ENCODE measurements around the gene HOMER2.
"Not testable (repeated sequence)": the region's sequence is repeated elsewhere in the genome, so short reads cannot be mapped to it uniquely, and the experiment has no call there.

HOMER2 gene

GRCh38 chr15:82833362-82833682 lies 119.2 kb downstream of the HOMER2 start:
- DNase-seq (ENCODE audit: low read depth, low spot score), result no peak

DNA sequence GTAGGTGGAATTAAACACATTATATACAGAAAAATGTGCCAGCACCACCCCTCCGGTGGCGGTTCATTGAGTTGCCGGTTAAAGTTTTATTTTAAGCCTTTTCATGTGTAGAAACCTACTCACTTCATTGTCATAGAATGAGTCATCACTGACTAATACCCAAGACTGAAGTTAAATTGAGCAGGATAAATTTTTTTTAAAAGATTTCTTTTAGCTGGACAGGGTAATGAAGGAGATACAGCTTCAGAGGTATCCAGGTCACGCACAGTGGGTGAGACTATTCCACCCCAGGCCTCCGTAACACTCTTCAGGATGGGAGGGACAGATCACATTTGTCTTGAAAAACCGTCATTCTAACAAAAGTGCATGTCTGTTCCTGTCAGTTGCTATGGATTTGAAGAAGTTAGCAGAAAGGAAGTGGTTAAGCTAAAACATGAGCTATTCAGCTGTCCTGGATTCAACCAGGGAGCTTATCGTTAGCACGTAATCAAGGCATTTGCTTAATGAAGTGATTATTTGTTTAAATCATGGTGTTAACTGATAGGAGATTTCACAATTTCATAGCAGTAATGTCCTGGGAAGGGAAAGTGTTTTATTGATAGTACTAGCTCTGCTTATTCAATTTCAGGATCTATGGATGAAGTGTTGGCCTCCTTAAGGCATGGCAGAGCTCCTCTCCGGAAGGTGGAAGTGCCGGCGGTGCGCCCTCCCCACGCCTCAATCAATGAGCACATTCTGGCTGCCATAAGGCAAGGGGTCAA lies 119.7 kb downstream of the HOMER2 start:
- DNase-seq (ENCODE audit: low read depth, low spot score), result no peak

DNA sequence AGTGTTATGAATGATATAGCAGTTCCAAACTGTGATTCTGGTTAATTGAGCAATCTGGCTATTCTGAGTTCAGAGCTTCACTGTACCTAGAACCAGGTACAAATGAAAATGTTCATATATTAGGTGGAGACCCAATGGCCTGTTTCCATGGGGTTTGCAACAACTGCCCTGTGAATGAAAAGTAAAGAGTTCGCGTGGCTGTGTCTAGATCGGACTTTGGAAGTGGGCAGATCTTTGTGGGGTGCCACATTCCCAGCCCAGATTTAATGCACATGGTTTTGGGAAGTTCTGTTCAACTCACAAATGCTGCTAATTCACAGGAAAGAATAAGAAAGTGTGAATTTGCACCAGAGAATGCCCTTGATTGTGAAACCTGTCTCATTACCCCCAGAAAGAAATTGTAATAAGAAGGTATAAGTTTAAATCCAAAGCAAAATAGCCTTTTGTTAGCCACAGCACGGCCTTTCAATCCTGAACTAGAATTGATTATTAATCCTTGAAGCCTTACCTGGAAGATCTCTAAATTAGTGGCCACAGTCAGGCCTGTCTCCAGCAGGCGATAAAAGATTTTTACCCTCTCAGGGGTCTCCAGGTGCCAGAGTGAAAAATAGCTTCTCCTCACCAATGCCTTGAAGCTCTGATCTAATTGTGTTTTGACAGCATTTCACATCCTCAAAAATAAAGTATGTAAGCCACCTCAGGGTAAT lies 120.5 kb downstream of the HOMER2 start:
- DNase-seq (ENCODE audit: low read depth, low spot score), result no peak

DNA sequence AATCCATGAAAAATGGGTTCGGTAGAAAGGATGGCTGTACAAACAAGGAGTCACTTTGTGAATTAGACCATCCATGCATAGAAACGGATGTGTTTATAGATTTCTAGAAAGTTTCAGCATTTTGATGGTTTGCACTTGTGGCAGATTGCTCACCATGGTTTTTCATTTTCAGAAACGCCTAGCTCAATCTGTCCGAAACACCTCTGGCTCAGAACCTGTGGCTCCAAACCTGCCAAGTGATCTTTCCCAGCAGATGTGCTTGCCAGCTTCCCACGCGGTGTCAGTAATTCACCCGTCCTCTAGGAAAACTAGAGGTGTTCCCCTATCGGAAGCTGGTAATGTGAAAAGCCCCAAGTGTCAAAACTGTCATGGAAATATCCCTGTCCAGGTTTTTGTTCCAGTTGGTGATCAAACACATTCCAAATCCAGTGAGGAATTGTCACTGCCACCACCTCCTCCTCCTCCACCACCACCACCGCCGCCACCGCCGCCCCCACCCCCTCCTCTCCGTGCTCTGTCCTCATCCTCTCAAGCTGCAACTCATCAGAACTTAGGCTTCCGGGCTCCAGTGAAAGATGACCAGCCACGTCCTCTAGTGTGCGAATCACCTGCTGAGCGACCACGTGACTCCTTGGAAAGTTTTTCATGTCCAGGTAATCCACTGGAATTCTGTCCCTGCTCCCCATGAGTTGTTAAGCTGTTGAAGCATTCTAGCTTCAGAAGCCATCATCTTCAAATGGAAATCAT lies 121.9 kb downstream of the HOMER2 start:
- DNase-seq (ENCODE audit: low read depth, low spot score), result no peak

DNA sequence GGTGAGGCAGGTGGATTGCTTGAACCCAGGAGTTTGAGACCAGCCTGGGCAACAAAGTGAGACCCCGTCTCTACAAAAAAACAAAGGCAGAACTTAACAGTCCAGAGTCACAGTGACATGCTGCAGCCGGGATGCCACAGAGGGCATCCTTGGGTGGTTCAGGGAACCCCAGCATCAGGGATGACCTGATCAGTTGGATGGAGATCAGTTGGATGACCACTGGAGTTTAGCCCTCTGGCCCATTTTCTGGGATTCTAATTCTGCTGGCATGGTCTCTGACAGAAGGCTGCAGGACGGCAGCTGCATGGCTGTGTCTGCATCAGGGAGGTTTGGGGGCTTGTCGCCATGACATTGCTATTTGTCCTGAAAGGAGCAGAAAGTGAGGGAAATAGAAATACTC lies 123.3 kb downstream of the HOMER2 start:
- no peak for DNase-seq (ENCODE audit: low read depth, low spot score)

DNA sequence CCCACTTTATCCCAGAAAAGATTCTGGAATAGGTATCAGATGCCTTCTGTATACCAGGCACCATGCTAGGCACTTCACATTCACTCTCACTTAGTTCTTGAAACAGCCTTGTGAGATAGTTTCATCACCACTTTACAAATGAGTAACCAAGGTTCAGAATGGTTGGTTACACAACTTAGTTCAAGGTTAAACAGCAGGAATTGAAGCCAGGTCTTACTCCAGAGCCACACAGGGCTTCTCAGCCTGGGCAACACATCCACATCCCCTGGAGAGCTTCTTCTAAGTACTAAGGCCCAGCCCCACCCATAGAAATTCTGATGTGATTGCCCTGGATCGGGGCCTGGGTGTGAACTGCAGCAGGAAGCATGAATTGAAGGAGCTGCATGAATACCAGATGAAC lies 124.4 kb downstream of the HOMER2 start:
- DNase-seq (ENCODE audit: low read depth, low spot score), result no peak

DNA sequence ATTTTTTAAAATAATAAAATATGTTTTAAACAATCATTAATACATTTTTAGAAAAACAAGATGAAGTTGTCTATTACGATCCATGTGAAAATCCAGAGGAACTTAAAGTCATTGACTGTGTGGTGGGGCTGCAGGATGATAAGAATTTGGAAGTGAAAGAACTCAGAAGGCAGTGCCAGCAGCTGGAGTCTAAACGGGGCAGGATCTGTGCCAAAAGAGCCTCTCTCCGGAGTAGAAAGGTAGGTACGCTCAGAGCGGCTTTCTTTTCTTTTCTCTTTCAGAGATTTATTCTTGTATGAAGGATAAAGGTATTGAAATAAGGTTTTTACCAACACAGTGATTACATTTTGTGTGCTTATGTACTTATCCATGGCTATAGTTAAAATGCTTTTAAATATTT lies 129.5 kb downstream of the HOMER2 start:
- DNase-seq (ENCODE audit: low read depth, low spot score), result no peak

DNA sequence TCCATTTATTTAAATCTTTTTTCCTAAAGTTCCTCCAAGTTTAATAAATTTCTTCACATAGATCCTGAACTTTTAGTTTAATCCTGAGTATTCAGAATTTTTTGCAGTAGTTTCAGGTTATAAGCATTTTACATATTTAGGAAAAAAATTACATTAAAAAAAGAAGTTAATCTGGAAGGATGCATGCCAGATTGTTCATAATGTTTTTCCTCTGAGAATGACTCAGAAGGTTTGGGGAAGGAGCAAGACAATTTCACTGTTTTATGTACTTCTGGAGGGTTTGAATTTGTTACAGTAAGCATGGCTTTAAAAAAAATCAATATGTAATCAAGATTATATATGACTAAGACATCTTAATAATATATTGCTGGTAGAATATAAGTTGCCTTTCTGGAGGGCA lies 130.7 kb downstream of the HOMER2 start:
- not testable (repeated sequence) for DNase-seq (ENCODE audit: low read depth, low spot score)

- not testable (repeated sequence) for DNase-seq (ENCODE audit: low read depth, low spot score)
Measured at GRCh38 chr15:82821396-82821795, 131.1 kb downstream of the HOMER2 start.

DNA sequence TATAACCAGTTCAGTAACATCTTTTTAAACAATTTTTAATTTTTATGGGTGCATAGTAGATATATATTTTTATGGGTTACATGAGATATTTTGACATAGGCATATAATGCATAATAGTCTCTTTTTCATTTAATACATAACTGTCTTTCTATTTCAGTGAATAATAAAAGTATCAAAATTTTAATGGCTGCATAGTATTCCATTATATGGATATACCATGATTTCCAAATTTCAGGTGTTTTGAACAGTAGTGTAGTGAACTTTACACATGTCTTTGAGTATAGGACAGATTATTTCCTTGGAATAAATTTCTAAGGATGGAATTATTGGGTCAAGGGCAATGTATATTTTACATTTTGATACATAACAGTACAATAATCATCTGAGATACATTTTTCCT lies 132.4 kb downstream of the HOMER2 start:
- DNase-seq (ENCODE audit: low read depth, low spot score), result no peak

DNA sequence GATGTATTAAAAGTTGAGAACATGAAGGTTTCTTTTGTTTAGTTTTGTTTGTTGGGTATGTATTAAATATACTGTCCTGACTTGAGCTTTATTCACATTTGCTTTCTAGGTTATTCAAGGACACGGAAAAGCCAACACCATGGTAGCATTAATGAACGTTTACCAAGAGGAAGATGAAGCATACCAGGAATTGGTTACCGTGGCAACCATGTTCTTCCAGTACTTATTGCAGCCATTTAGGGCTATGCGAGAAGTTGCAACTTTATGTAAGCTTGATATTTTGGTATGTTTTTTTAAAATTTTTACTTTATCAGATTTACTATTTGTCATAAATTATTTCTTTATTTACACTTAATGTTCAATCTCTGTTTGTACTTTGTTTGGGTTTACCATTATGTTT lies 139.5 kb downstream of the HOMER2 start:
- no peak for DNase-seq (ENCODE audit: low read depth, low spot score)

GRCh38 chr15:82810890-82811426 lies 141.6 kb downstream of the HOMER2 start:
- no peak for DNase-seq (ENCODE audit: low read depth, low spot score)

DNA sequence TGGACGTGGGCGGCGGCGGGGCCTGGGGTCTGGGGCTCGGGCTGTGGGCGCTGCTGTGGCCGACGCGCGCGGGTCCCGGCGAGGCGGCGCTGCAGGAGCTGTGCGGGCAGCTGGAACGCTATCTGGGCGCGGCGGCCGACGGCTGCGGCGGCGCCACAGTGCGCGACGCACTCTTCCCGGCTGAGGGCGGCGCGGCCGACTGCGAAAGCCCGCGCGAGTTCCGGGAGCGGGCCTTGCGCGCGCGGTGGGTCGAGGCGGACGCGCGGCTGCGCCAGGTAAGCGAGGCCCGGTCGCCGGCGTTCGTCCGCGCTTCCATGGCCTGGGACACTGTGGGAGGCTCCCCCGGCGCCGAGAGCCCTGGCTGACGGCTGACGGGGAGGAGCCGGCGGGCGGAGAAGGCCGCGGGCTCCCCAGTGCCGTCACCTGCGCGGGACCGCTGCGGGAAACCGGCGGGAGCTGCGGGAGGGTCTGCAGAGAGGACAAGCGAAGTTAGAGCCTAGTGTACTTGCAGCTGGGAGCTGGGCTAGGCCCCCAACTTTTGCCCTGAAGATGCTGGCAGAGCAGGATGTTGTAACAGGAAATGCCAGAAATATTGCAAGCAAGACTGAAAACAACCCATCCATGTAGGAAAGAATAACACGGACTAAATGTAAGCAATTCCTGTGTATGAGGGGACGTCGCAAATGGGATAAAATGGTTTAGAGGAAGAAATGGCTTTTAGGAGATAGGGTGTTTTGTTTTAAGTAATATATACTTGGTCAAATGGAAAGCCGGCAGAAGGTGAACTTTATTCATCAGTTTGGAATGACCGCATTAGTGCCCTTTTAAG lies 142.2 kb downstream of the HOMER2 start:
- no peak for DNase-seq (ENCODE audit: low read depth, low spot score)

- DNase-seq (ENCODE audit: low read depth, low spot score), result peak; percentile 88
Measured at GRCh38 chr15:82809308-82810060, 143.0 kb downstream of the HOMER2 start, which contains the start of gene WHAMM. Gene WHAMM (plus strand): TSS chr15:82809628. CDS start chr15:82809727, 99 bp downstream.

DNA sequence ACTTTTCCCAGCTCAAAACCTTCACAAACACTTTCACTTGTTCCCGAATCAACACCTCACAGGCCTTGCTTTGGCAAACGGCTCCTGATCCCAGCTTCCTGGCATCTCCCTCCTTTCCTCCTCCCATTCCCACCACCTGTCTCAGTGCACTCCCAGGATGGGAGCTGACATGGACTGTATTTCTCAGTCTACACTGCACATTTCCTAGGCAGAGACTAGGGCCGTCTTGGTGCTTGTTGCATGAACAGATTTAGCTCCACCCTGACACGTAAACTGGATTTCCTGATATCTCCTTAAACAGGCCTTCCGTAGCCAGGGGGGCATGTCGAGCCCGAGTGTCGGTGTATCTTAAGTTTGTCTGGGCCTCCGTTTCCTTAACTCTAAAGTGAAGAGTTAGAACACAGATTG lies 143.9 kb downstream of the HOMER2 start:
- no peak for DNase-seq (ENCODE audit: low read depth, low spot score)

- DNase-seq (ENCODE audit: low read depth, low spot score), result no peak
Measured at GRCh38 chr15:82807920-82808633, 144.4 kb downstream of the HOMER2 start.

DNA sequence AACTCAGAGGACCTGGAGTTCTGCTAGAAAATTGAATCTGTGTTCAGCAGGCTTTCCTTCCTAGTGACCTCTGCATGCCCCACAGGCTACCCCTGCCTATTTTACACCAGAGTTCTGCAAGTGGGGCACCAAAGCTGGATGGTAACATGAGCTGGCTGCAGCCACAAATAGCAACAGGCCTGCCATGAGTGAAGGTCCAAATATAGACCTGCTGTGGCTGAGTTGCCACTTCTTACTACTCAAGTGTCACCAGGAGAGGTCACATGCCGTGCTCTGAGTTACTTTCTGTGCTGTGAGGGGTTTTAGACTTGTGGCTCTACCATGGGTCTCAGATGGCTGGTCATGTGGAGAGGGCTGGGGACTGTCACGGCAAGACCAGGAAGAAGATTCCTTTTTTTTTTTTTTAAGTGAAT lies 146.5 kb downstream of the HOMER2 start, which contains the start of gene FSD2:
Gene FSD2 (minus strand): TSS at position 76 of the 413 bp plus-strand sequence. CDS start 18,679 bp downstream, outside the sequence.
- DNase-seq (ENCODE audit: low read depth, low spot score), result no peak

DNA sequence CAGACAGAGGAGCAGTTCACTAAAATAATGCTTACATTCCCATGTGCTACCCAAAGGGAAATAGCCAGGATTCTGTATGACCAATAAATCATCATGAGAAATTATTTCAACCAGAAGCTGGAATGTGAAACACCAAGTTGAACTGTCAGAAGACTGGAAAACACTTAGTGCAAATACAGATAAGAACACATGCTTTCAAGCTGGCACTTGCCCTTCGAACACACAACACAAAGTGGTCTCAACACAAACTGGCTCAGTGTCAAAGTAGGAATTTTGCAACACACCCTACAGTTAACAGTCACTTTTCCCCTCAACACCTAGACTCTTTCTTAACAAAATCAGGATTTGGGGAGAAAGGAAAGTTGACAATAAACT lies 148.0 kb downstream of the HOMER2 start:
- no peak for DNase-seq (ENCODE audit: low read depth, low spot score)

DNA sequence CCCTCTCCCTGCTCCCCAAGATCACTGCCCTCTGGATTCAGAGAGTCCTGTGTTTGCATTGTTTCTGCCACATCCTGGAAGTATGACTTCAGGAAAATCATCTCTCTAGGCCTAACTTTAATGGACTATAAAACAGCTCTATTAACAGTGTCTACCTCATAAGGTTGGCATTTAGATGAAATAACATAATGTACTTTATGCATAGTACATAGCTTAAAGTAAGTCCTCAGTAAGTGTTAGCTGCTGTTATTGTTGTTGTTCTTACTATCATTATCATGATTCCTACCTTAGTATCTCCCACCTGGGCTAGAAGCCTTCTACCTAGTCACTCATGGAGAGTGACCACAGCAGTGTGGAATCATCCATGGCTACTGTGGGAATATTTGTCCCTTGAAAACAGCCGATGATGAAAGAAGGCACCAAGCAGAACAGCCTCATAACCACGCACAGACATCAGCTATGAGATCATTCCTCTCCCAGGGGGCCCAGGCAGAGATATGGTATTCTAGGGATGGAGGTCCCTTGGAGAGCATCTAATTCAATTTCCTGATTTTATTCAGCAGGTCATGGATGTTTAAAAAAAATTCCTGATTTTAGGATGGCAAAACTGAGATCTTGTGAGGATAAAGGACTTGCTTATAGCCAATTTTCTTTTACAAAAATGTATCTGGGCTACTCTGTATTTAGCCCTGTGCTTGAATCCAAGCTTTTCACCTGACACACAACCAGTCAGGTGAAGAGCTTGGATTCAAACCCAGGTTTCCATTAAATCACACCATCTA lies 148.5 kb downstream of the HOMER2 start:
- no peak for DNase-seq (ENCODE audit: low read depth, low spot score)

All from activated naive CD8-positive, alpha-beta T cell treated with anti-CD3 and anti-CD28 coated beads, Interleukin-2, amount 50 U/mL, for 16 hours (primary cell).